PC-9 (cell line): ENCODE measurements around the gene EBP.

ENCODE experiments used
- EZH2 ChIP-seq: fragments of 200-600 bp; sonication (generic); IDR thresholded peaks from 2 replicates; pipeline ENCODE4 v1.8.0; 2017; ENCODE audit warnings: antibody characterized with exemption, low read depth
- TF ChIP-seq, protein P1 (sequence below): fragments of 200-600 bp; sonication (generic); conservative IDR thresholded peaks from 2 replicates; pipeline ENCODE4 v1.6.1; 2017; ENCODE audit warnings: mixed run types, antibody characterized with exemption, mild to moderate bottlenecking, moderate library complexity

DNA sequence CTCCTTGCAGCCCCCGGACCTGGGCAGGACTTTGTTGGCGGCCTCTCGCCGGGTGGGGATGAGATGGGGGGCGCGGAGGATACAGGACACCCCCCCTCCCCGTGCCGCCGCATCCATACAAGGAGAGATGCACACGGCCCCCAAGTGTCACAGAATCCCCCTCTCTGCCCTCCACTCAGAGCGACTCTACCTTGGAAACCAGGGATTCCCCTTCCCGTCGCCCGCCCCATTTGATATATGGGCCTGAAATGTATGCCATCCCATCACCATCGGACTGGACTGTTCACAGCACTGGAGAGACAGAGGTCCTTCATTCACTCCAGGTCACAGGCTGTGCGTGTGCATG, 12.4 kb upstream of the EBP start:
- TF ChIP-seq, protein P1, sequence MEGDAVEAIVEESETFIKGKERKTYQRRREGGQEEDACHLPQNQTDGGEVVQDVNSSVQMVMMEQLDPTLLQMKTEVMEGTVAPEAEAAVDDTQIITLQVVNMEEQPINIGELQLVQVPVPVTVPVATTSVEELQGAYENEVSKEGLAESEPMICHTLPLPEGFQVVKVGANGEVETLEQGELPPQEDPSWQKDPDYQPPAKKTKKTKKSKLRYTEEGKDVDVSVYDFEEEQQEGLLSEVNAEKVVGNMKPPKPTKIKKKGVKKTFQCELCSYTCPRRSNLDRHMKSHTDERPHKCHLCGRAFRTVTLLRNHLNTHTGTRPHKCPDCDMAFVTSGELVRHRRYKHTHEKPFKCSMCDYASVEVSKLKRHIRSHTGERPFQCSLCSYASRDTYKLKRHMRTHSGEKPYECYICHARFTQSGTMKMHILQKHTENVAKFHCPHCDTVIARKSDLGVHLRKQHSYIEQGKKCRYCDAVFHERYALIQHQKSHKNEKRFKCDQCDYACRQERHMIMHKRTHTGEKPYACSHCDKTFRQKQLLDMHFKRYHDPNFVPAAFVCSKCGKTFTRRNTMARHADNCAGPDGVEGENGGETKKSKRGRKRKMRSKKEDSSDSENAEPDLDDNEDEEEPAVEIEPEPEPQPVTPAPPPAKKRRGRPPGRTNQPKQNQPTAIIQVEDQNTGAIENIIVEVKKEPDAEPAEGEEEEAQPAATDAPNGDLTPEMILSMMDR = no peak
- TF ChIP-seq EZH2 = no peak
